ENCODE measurements around the gene TINCR. TPM values are rescaled to one million over a fixed set of nuclear protein-coding genes. Genes with fewer than 3 reads are reported as not detected.
"Not testable (repeated sequence)": the region's sequence is repeated elsewhere in the genome, so short reads cannot be mapped to it uniquely, and the experiment has no call there.

TINCR gene
- total and polyA plus RNA-seq, 9 donors, result 0.11 to 3.4 (median 0.35) TPM

GRCh38 chr19:5609881-5610448 lies 42.2 kb upstream of the TINCR start:
- Histone ChIP-seq H3K9me3 (no peaks in the 10 kb centered on the region), H3K4me1 (ENCODE audit: insufficient read depth) (no peaks in the 10 kb centered on the region), H3K36me3 (no peaks in the 10 kb centered on the region), H3K27me3 (no peaks in the 10 kb centered on the region), H3K4me3 (no peak overlapping the region), H3K27ac (no peak overlapping the region)
- intact Hi-C loops (cut with DNase I), result no loop called here
- no peak for TF ChIP-seq POLR2A (IDR thresholded peaks at IDR 0.05)
- TF ChIP-seq EP300 (IDR thresholded peaks at IDR 0.05), result no peak
- TF ChIP-seq, protein P1, sequence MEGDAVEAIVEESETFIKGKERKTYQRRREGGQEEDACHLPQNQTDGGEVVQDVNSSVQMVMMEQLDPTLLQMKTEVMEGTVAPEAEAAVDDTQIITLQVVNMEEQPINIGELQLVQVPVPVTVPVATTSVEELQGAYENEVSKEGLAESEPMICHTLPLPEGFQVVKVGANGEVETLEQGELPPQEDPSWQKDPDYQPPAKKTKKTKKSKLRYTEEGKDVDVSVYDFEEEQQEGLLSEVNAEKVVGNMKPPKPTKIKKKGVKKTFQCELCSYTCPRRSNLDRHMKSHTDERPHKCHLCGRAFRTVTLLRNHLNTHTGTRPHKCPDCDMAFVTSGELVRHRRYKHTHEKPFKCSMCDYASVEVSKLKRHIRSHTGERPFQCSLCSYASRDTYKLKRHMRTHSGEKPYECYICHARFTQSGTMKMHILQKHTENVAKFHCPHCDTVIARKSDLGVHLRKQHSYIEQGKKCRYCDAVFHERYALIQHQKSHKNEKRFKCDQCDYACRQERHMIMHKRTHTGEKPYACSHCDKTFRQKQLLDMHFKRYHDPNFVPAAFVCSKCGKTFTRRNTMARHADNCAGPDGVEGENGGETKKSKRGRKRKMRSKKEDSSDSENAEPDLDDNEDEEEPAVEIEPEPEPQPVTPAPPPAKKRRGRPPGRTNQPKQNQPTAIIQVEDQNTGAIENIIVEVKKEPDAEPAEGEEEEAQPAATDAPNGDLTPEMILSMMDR (IDR thresholded peaks at IDR 0.05), result no peak
- 89 to 93% (median 91%) methylated on average over 16 of the region's 16 CpGs for WGBS, 3 donors
- peak in 1 of 5 donors; percentile 22 for DNase-seq

- DNase-seq; H3K9me3 ChIP-seq; intact Hi-C loops (cut with DNase I); H3K4me3 ChIP-seq; H3K4me1 ChIP-seq (ENCODE audit: insufficient read depth); H3K36me3 ChIP-seq; H3K27ac ChIP-seq; H3K27me3 ChIP-seq: not testable (repeated sequence)
- 94 to 97% (median 95%) methylated on average over 9 of the region's 9 CpGs for WGBS, 3 donors
These were observed 41.0 kb upstream of the TINCR start for GRCh38 chr19:5608766-5609165.

GRCh38 chr19:5608291-5608690 lies 40.5 kb upstream of the TINCR start:
- H3K27me3 ChIP-seq, result no peaks in the 10 kb centered on the region
- H3K4me3 ChIP-seq, result no peak overlapping the region
- no peak overlapping the region for H3K27ac ChIP-seq
- 90 to 96% (median 92%) methylated on average over 10 of the region's 10 CpGs for WGBS, 3 donors
- no peaks in the 10 kb centered on the region for H3K36me3 ChIP-seq
- DNase-seq, result no peak
- no peaks in the 10 kb centered on the region for H3K9me3 ChIP-seq
- intact Hi-C loops (cut with DNase I), result no loop called here
- no peaks in the 10 kb centered on the region for H3K4me1 ChIP-seq (ENCODE audit: insufficient read depth)
- no peak for TF ChIP-seq POLR2A (IDR thresholded peaks at IDR 0.05)
- TF ChIP-seq EP300 (IDR thresholded peaks at IDR 0.05), result no peak
- TF ChIP-seq, protein P1 (IDR thresholded peaks at IDR 0.05), result no peak

DNA sequence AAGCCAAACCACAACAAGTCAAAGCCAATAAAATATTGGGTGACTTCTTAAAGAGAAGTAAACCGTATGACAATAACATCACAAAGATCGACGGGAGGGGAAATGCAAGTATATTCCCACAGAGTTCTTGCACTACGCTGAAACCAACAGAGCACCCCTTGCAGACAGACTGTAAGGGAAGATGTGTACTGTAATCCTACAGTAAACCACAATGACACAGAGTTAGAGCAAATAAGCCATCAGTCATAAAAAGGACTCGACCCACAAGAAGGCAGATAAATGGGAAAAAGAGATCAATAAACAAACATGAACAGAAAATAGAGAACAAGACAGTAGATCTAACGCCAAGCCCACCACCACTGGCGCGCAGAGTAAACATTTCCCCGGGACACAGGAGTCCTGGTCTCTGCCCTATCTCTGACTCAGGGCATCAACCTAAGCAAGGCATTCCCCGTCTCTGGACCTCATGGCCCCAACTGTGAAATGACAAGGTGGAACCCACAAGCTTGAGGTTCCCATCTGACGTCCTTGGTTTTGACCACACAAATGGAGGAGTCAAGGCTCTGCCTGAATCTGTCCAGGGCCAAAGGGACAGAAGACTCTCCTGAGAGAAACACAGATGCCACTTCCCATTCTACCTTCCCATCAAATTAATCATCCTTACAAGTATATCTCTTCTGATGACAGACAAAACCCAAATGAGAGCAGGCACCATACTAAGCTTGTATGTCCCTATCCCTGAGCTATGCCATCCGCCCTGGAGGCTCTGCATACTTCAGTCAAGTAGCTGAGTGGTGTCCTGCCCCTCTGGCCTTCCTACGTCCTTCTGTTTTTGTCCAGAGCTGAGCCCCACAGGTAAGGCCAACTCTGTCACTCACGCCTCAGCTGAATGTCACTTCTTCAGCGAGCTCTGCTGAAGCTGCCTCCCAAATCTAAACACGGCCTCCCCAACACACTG lies 39.8 kb upstream of the TINCR start:
- Histone ChIP-seq H3K27me3 (no peaks in the 10 kb centered on the region), H3K4me1 (ENCODE audit: insufficient read depth) (no peaks in the 10 kb centered on the region), H3K36me3 (no peaks in the 10 kb centered on the region), H3K27ac (no peak overlapping the region), H3K9me3 (no peaks in the 10 kb centered on the region), H3K4me3 (no peak overlapping the region)
- intact Hi-C loops (cut with DNase I), result no loop called here
- TF ChIP-seq, protein P1 (IDR thresholded peaks at IDR 0.05), result no peak
- no peak for TF ChIP-seq EP300 (IDR thresholded peaks at IDR 0.05)
- no peak for TF ChIP-seq POLR2A (IDR thresholded peaks at IDR 0.05)
- WGBS, 3 donors, result 90 to 94% (median 90%) methylated on average over 16 of the region's 16 CpGs
- DNase-seq, result no peak

GRCh38 chr19:5605362-5605761 lies 37.6 kb upstream of the TINCR start:
- Histone ChIP-seq H3K27ac (no peak overlapping the region), H3K9me3 (no peaks in the 10 kb centered on the region), H3K4me1 (ENCODE audit: insufficient read depth) (no peaks in the 10 kb centered on the region), H3K36me3 (no peaks in the 10 kb centered on the region), H3K4me3 (no peak overlapping the region), H3K27me3 (no peaks in the 10 kb centered on the region)
- WGBS, 3 donors, result 85 to 93% (median 86%) methylated on average over 3 of the region's 3 CpGs
- TF ChIP-seq POLR2A (IDR thresholded peaks at IDR 0.05), result no peak
- TF ChIP-seq, protein P1 (IDR thresholded peaks at IDR 0.05), result no peak
- no peak for TF ChIP-seq EP300 (IDR thresholded peaks at IDR 0.05)
- intact Hi-C loops (cut with DNase I), result no loop called here
- no peak for DNase-seq

Measured in ovary (tissue), 9 donors.